GM12878 (cell line): ENCODE measurements around the gene BCCIP. TPM values are rescaled to one million over a fixed set of nuclear protein-coding genes. Genes with fewer than 3 reads are reported as not detected.
A peak's percentile ranks its signal among the peaks of the same experiment; 100 is the strongest.

ENCODE experiments used
- ATAC-seq: fragments of 200-7000 bp; cut with Tn5 transposase; 3 replicates; pipeline ENCODE4 v1.9.1; 2020; ENCODE audit warnings: mild to moderate bottlenecking, moderate library complexity
- BruUV-seq: library from RNA; stranded (reverse); fragments of 400-500 nt; replicated peaks from 2 replicates; lab custom pipeline; 2021; lab: Mats Ljungman, UMichigan
- CTCF ChIA-PET: fragments of 300-600 bp; sonication (Branson Sonifier 250); formaldehyde crosslinking; extraction: SDS; loops from one replicate; lab custom pipeline; 2021; ENCODE audit warnings: inconsistent platforms; lab: Yijun Ruan, JAX
- POLR2A ChIA-PET: fragments of 350-600 bp; formaldehyde crosslinking; extraction: SDS; loops from one replicate; lab custom pipeline; 2021; ENCODE audit warnings: inconsistent platforms; lab: Charles Lee
- RAD21 ChIA-PET: fragments of 300-600 bp; sonication (Branson Sonifier 250); formaldehyde crosslinking; loops from one replicate; lab custom pipeline; 2023; ENCODE audit warnings: antibody characterized with exemption; ENCODE audit not compliant: unreplicated experiment; lab: Charles Lee
- SMC1A ChIA-PET: fragments of 300-600 bp; sonication (Branson Sonifier 250); formaldehyde crosslinking; loops from one replicate; lab custom pipeline; 2023; ENCODE audit not compliant: unreplicated experiment, uncharacterized antibody; lab: Charles Lee
- DNase-seq: peaks from one replicate; pipeline ENCODE4 v3.0.0-alpha.2; 2011; ENCODE audit warnings: low read depth, low spot score
- FAIRE-seq: peaks from 3 replicates; lab custom pipeline; 2011; peaks lifted over from hg19 to GRCh38; lab: Jason Lieb, UNC
- H2AFZ ChIP-seq: 2 replicates; pipeline ENCODE4 v1.6.0; 2011; ENCODE audit warnings: low read depth, low read length, control low read depth; ENCODE audit not compliant: control insufficient read depth
- H3K27ac ChIP-seq: 2 replicates; pipeline ENCODE4 v1.5.1; 2011; ENCODE audit warnings: control low read depth; ENCODE audit not compliant: control insufficient read depth, insufficient read depth
- H3K27me3 ChIP-seq, 2 experiments: replicated peaks in 1 of 2; 2 replicates each; pipeline versions ENCODE4 v1.6.0 to v1.6.1; 2011; ENCODE audit warnings: low read length in 1 of 2; ENCODE audit not compliant: control insufficient read depth in 2 of 2, insufficient read depth in 2 of 2
- H3K36me3 ChIP-seq, 2 experiments: 2 replicates each; pipeline ENCODE4 v1.5.1; 2011; ENCODE audit warnings: low read length in 1 of 2; ENCODE audit not compliant: control insufficient read depth in 2 of 2, insufficient read depth in 2 of 2
- H3K4me1 ChIP-seq: 2 replicates; pipeline ENCODE4 v1.6.1; 2011; ENCODE audit warnings: mild to moderate bottlenecking, low read length, moderate library complexity, mixed read lengths; ENCODE audit not compliant: control insufficient read depth, insufficient read depth
- H3K4me2 ChIP-seq: 2 replicates; pipeline ENCODE4 v1.6.0; 2011; ENCODE audit warnings: control low read depth; ENCODE audit not compliant: control insufficient read depth, insufficient read depth
- H3K4me3 ChIP-seq: fragments of 200-600 bp; sonication (generic); 2 replicates; pipeline ENCODE4 v1.5.1; 2016
- H3K79me2 ChIP-seq: 2 replicates; pipeline ENCODE4 v1.6.0; 2011; ENCODE audit warnings: low read length; ENCODE audit not compliant: control insufficient read depth, insufficient read depth
- H3K9ac ChIP-seq: 2 replicates; pipeline ENCODE4 v1.8.0; 2011; ENCODE audit warnings: low read length, control low read depth, mixed read lengths; ENCODE audit not compliant: control insufficient read depth, insufficient read depth
- H3K9me3 ChIP-seq: replicated peaks from 3 replicates; pipeline ENCODE4 v1.5.1; 2011; ENCODE audit warnings: mild to moderate bottlenecking, low read length; ENCODE audit not compliant: control insufficient read depth, insufficient read depth
- H4K20me1 ChIP-seq: 2 replicates; pipeline ENCODE4 v1.6.0; 2011; ENCODE audit not compliant: control insufficient read depth, insufficient read depth
- JUNB ChIP-seq: IDR thresholded peaks from 2 replicates; pipeline ENCODE4 v1.6.1; 2016; ENCODE audit warnings: antibody characterized with exemption, mild to moderate bottlenecking
- RB1 ChIP-seq: fragments of 450-650 bp; formaldehyde crosslinking; IDR thresholded peaks from 2 replicates; pipeline ENCODE4 v1.6.1; 2017; ENCODE audit warnings: mild to moderate bottlenecking, borderline replicate concordance
- RBBP5 ChIP-seq: fragments of 200-600 bp; sonication (generic); conservative IDR thresholded peaks from 2 replicates; pipeline ENCODE4 v1.6.1; 2016
- SMARCA5 ChIP-seq: fragments of 450-650 bp; IDR thresholded peaks from 2 replicates; pipeline ENCODE4 v1.6.1; 2017; ENCODE audit warnings: mild to moderate bottlenecking
- TARDBP ChIP-seq: IDR thresholded peaks from 2 replicates; pipeline ENCODE4 v1.6.1; 2016; ENCODE audit warnings: borderline replicate concordance
- ZNF24 ChIP-seq: fragments of 450-650 bp; IDR thresholded peaks from 2 replicates; pipeline ENCODE4 v1.6.1; 2017; ENCODE audit warnings: antibody characterized with exemption, mild to moderate bottlenecking
- WGBS: methylation state at CpG from one replicate; pipeline ENCODE4 v1.1.6; 2016; ENCODE audit warnings: low lambda C conversion rate; ENCODE audit not compliant: insufficient replicate concordance, insufficient coverage; ENCODE audit errors: missing lambda C conversion rate; 5-methylcytosine and 5-hydroxymethylcytosine counted together
- in situ Hi-C: fragments of 300-500 bp; cut with MboI; formaldehyde crosslinking; loops from 9 replicates; pipeline ENCODE4 v1.14.3; 2018; ENCODE audit warnings: mixed read lengths
- intact Hi-C: fragments of 100-400 bp; cut with micrococcal nuclease; formaldehyde crosslinking; loops from one replicate; pipeline ENCODE4 v1.14.2; 2022; ENCODE audit not compliant: unreplicated experiment
- polyA plus RNA-seq, 11 experiments: library from polyadenylated mRNA; depleted of rRNA in 4 of 11; unstranded in 6 of 11; stranded (reverse) in 5 of 11; fragments of >200 nt; fragmentation: Nextera tagmentation in 4 of 11; fragmentation: Illumina TruSeq in 1 of 11; extraction: Ambion mirVana in 4 of 11; extraction: Trizol in 1 of 11; gene quantifications; 1 replicate in 1 of 11; 2 replicates in 10 of 11; pipeline versions ENCODE4 v1.2.1 to v1.2.3, GENCODE V29; 2011 to 2016; ENCODE audit warnings: inconsistent platforms in 2 of 11, missing spikeins in 2 of 11, low read depth in 1 of 11
- total RNA-seq, 4 experiments: library from RNA; depleted of rRNA in 3 of 4; stranded (reverse); fragments of >200 nt in 3 of 4; fragmentation: Illumina TruSeq in 1 of 4; extraction: Trizol in 1 of 4; gene quantifications; 2 replicates each; pipeline versions ENCODE4 v1.2.1 to v1.2.3, GENCODE V29; 2013 to 2021
- TF ChIP-seq, protein P1 (sequence below): fragments of 450-650 bp; conservative IDR thresholded peaks from 2 replicates; pipeline ENCODE4 v1.6.1; 2017; ENCODE audit warnings: mild to moderate bottlenecking, moderate library complexity
- TF ChIP-seq, protein P2 (sequence below): fragments of 450-650 bp; IDR thresholded peaks from 2 replicates; pipeline ENCODE4 v1.6.1; 2016; ENCODE audit warnings: mild to moderate bottlenecking

Gene BCCIP
- total and polyA plus RNA-seq, 10 of the 15 experiments (the other 5 are each of a cell fraction or from before 2014, with no cell fraction given), result 61.2 to 225 (median 127) TPM

- peak overlapping the region; percentile 99 for H2AFZ ChIP-seq
- WGBS, result under 1% methylated on average over 20 of the region's 20 CpGs
- POLR2A ChIA-PET, result interaction anchor here (1.1 to 2.2 kb wide), 4 partner anchors 21 to 104 kb away, joined by 3 to 6 read pairs (median 4); partner anchors contain the start of gene EDRF1
- SMC1A ChIA-PET, result interaction anchor here (0.7 to 0.8 kb wide), 2 partner anchors 26 to 40 kb away, joined by 3 read pairs; no protein-coding TSS in a partner anchor
- H3K36me3 ChIP-seq, result peaks cover 0 to 5% of the 10 kb centered on the region in 2 experiments
- H3K4me2 ChIP-seq, result peak overlapping the region; percentile 83
- peak overlapping the region; percentile 92 for H3K4me3 ChIP-seq
- no peaks in the 10 kb centered on the region for H4K20me1 ChIP-seq
- RAD21 ChIA-PET, result interaction anchor here (1.1 to 1.3 kb wide), 2 partner anchors 38 to 98 kb away, joined by 3 read pairs; no protein-coding TSS in a partner anchor
- in situ Hi-C loops (no loop called here), intact Hi-C loops (loop anchor here (1.0 to 5.0 kb wide), 2 partner anchors 41 to 103 kb away; no protein-coding TSS in a partner anchor)
- no peak for FAIRE-seq
- TF ChIP-seq TARDBP, result 0 out of 2 replicates have a peak, but pooled peaks have one; percentile 2
- TF ChIP-seq RBBP5, result 0 out of 2 replicates have a peak, but pooled peaks have one; percentile 72
- no peak for TF ChIP-seq JUNB
- TF ChIP-seq, protein P1, sequence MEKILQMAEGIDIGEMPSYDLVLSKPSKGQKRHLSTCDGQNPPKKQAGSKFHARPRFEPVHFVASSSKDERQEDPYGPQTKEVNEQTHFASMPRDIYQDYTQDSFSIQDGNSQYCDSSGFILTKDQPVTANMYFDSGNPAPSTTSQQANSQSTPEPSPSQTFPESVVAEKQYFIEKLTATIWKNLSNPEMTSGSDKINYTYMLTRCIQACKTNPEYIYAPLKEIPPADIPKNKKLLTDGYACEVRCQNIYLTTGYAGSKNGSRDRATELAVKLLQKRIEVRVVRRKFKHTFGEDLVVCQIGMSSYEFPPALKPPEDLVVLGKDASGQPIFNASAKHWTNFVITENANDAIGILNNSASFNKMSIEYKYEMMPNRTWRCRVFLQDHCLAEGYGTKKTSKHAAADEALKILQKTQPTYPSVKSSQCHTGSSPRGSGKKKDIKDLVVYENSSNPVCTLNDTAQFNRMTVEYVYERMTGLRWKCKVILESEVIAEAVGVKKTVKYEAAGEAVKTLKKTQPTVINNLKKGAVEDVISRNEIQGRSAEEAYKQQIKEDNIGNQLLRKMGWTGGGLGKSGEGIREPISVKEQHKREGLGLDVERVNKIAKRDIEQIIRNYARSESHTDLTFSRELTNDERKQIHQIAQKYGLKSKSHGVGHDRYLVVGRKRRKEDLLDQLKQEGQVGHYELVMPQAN, result peak; percentile 47
- TF ChIP-seq ZNF24, result no peak
- 0 out of 2 replicates have a peak, but pooled peaks have one; percentile 33 for TF ChIP-seq RB1
- TF ChIP-seq, protein P2, sequence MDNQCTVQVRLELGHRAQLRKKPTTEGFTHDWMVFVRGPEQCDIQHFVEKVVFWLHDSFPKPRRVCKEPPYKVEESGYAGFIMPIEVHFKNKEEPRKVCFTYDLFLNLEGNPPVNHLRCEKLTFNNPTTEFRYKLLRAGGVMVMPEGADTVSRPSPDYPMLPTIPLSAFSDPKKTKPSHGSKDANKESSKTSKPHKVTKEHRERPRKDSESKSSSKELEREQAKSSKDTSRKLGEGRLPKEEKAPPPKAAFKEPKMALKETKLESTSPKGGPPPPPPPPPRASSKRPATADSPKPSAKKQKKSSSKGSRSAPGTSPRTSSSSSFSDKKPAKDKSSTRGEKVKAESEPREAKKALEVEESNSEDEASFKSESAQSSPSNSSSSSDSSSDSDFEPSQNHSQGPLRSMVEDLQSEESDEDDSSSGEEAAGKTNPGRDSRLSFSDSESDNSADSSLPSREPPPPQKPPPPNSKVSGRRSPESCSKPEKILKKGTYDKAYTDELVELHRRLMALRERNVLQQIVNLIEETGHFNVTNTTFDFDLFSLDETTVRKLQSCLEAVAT, result 0 out of 2 replicates have a peak, but pooled peaks have one; percentile 57
- TF ChIP-seq SMARCA5, result no peak
- ATAC-seq, result peak; percentile 4
- H3K79me2 ChIP-seq, result peaks cover 57% of the 10 kb centered on the region
- CTCF ChIA-PET, result interaction anchor here (1.1 to 1.5 kb wide), 5 partner anchors 20 to 45 kb away, joined by 3 to 5 read pairs (median 4); no protein-coding TSS in a partner anchor
- H3K27me3 ChIP-seq, result no peaks in the 10 kb centered on the region
- no peaks in the 10 kb centered on the region for H3K9me3 ChIP-seq
- peaks cover 9% of the 10 kb centered on the region; the same call in 1 of the 2 replicates for H3K4me1 ChIP-seq
- DNase-seq, result no peak
- TSS peak; percentile 83 for BruUV-seq
- peak overlapping the region; percentile 97 for H3K27ac ChIP-seq
- H3K9ac ChIP-seq, result peak overlapping the region; percentile 91
Observed at GRCh38 chr10:125823663-125824251, 411 bp downstream of the BCCIP start.
